K562 (cell line): ENCODE measurements around the gene HSD17B8. TPM values are rescaled to one million over a fixed set of nuclear protein-coding genes. Genes with fewer than 3 reads are reported as not detected.

Source experiments
- CEBPB ChIP-seq: fragments of 450-650 bp; IDR thresholded peaks from 2 replicates; pipeline ENCODE4 v1.6.1; 2016; ENCODE audit warnings: missing genetic modification characterization, missing compliant biosample characterization
- CTBP1 ChIP-seq: fragments of 450-650 bp; IDR thresholded peaks from 2 replicates; pipeline ENCODE4 v1.6.1; 2016; ENCODE audit warnings: borderline replicate concordance
- ETV5 ChIP-seq: sonication (generic); formaldehyde crosslinking; IDR thresholded peaks from 2 replicates; pipeline ENCODE4 v1.4.0; 2020; ENCODE audit warnings: low read depth, mild to moderate bottlenecking, missing genetic modification reagents
- MBD2 ChIP-seq: sonication (generic); IDR thresholded peaks from 2 replicates; pipeline ENCODE4 v1.6.1; 2016; ENCODE audit warnings: low read depth, borderline replicate concordance
- NCOA4 ChIP-seq: fragments of 450-650 bp; IDR thresholded peaks from 2 replicates; pipeline ENCODE4 v1.6.1; 2018; ENCODE audit warnings: mild to moderate bottlenecking; ENCODE audit not compliant: partially characterized antibody
- NCOA6 ChIP-seq: fragments of 450-650 bp; IDR thresholded peaks from 2 replicates; pipeline ENCODE4 v1.6.1; 2017; ENCODE audit warnings: mild to moderate bottlenecking
- NFE2 ChIP-seq: IDR thresholded peaks from 2 replicates; pipeline ENCODE4 v1.6.1; 2014; ENCODE audit warnings: antibody characterized with exemption, low read depth
- NUFIP1 ChIP-seq: fragments of 450-650 bp; IDR thresholded peaks from 2 replicates; pipeline ENCODE4 v1.6.1; 2018; ENCODE audit not compliant: partially characterized antibody
- PTBP1 ChIP-seq: fragments of 200-400 bp; formaldehyde crosslinking; IDR thresholded peaks from 2 replicates; pipeline ENCODE4 v1.6.1; 2017; ENCODE audit warnings: low read depth, low read length
- RB1 ChIP-seq: fragments of 450-650 bp; IDR thresholded peaks from 2 replicates; pipeline ENCODE4 v1.6.1; 2017; ENCODE audit warnings: low read depth, mild to moderate bottlenecking
- RBM34 ChIP-seq: fragments of 200-400 bp; formaldehyde crosslinking; IDR thresholded peaks from 2 replicates; pipeline ENCODE4 v1.6.1; 2018; ENCODE audit warnings: low read length, borderline replicate concordance; ENCODE audit not compliant: insufficient read depth
- RFX7 ChIP-seq: fragments of 250-450 bp; sonication (Bioruptor Pico); IDR thresholded peaks from 2 replicates; pipeline ENCODE4 v1.5.1; 2021; ENCODE audit warnings: mild to moderate bottlenecking
- STAG1 ChIP-seq: sonication (generic); formaldehyde crosslinking; IDR thresholded peaks from 2 replicates; pipeline ENCODE4 v1.5.0; 2020; ENCODE audit warnings: missing genetic modification reagents, borderline replicate concordance
- STAT5B ChIP-seq: fragments of 250-450 bp; sonication (Bioruptor Pico); IDR thresholded peaks from 2 replicates; pipeline ENCODE4 v1.8.0; 2021; ENCODE audit warnings: mild to moderate bottlenecking, inconsistent platforms
- TAF1 ChIP-seq: IDR thresholded peaks from 2 replicates; pipeline ENCODE4 v1.6.1; 2011; ENCODE audit warnings: mild to moderate bottlenecking, low read length, moderate library complexity; ENCODE audit not compliant: insufficient read depth, control insufficient read depth, severe bottlenecking; ENCODE audit errors: extremely low read depth
- TAL1 ChIP-seq: fragments of 450-650 bp; IDR thresholded peaks from 2 replicates; pipeline ENCODE4 v1.6.1; 2016; ENCODE audit warnings: mild to moderate bottlenecking
- TCF7 ChIP-seq: sonication (generic); IDR thresholded peaks from 2 replicates; pipeline ENCODE4 v1.6.1; 2016; ENCODE audit warnings: antibody characterized with exemption, borderline replicate concordance
- TOE1 ChIP-seq, 2 experiments: fragments of 450-650 bp in 1 of 2; sonication (generic) in 1 of 2; formaldehyde crosslinking in 1 of 2; IDR thresholded peaks; 2 replicates each; pipeline versions ENCODE4 v1.7.1 to v1.8.0; 2016 to 2022; ENCODE audit warnings: borderline replicate concordance in 2 of 2, mild to moderate bottlenecking in 2 of 2, antibody characterized with exemption in 1 of 2, inconsistent platforms in 1 of 2, low read depth in 1 of 2, missing genetic modification reagents in 1 of 2, moderate library complexity in 1 of 2
- ZNF696 ChIP-seq: fragments of 250-450 bp; sonication (Bioruptor Pico); conservative IDR thresholded peaks from 2 replicates; pipeline ENCODE4 v1.4.0; 2020; ENCODE audit warnings: mild to moderate bottlenecking, moderate library complexity
- polyA plus RNA-seq, 8 experiments: library from polyadenylated mRNA; depleted of rRNA in 4 of 8; stranded (reverse) in 5 of 8; unstranded in 3 of 8; fragments of >200 nt; fragmentation: Nextera tagmentation in 2 of 8; fragmentation: Illumina TruSeq in 1 of 8; extraction: Ambion mirVana in 2 of 8; extraction: Trizol in 1 of 8; gene quantifications; 2 replicates each; pipeline versions ENCODE4 v1.2.1 to v1.2.3, GENCODE V29; 2011 to 2014; ENCODE audit warnings: inconsistent platforms in 1 of 8, missing spikeins in 1 of 8
- total RNA-seq, 7 experiments: library from RNA; depleted of rRNA in 6 of 7; stranded (reverse); fragments of >200 nt in 6 of 7; fragmentation: Illumina TruSeq in 2 of 7; extraction: Trizol in 2 of 7; gene quantifications; 2 replicates each; pipeline versions ENCODE4 v1.2.1 to v1.2.3, GENCODE V29; 2011 to 2021; ENCODE audit warnings: low replicate concordance in 1 of 7
- TF ChIP-seq, protein P1 (sequence below): sonication (generic); formaldehyde crosslinking; IDR thresholded peaks from 2 replicates; pipeline ENCODE4 v1.8.0; 2022; ENCODE audit warnings: missing genetic modification reagents, mild to moderate bottlenecking, borderline replicate concordance
- TF ChIP-seq, protein P2 (sequence below): sonication (generic); formaldehyde crosslinking; IDR thresholded peaks from 2 replicates; pipeline ENCODE4 v1.8.0; 2023; ENCODE audit warnings: mild to moderate bottlenecking, missing genetic modification reagents
- TF ChIP-seq, protein P3 (sequence below): fragments of 250-450 bp; sonication (Bioruptor Pico); IDR thresholded peaks from 2 replicates; pipeline ENCODE4 v1.4.0; 2020; ENCODE audit warnings: mild to moderate bottlenecking
- TF ChIP-seq, protein P4 (sequence below): fragments of 450-650 bp; IDR thresholded peaks from 2 replicates; pipeline ENCODE4 v1.6.1; 2017; ENCODE audit warnings: mild to moderate bottlenecking, moderate library complexity

HSD17B8 gene
- total and polyA plus RNA-seq, 9 of the 15 experiments (the other 6 are each of a cell fraction or from before 2014, with no cell fraction given): 3.7 to 35.2 (median 14.2) TPM

DNA sequence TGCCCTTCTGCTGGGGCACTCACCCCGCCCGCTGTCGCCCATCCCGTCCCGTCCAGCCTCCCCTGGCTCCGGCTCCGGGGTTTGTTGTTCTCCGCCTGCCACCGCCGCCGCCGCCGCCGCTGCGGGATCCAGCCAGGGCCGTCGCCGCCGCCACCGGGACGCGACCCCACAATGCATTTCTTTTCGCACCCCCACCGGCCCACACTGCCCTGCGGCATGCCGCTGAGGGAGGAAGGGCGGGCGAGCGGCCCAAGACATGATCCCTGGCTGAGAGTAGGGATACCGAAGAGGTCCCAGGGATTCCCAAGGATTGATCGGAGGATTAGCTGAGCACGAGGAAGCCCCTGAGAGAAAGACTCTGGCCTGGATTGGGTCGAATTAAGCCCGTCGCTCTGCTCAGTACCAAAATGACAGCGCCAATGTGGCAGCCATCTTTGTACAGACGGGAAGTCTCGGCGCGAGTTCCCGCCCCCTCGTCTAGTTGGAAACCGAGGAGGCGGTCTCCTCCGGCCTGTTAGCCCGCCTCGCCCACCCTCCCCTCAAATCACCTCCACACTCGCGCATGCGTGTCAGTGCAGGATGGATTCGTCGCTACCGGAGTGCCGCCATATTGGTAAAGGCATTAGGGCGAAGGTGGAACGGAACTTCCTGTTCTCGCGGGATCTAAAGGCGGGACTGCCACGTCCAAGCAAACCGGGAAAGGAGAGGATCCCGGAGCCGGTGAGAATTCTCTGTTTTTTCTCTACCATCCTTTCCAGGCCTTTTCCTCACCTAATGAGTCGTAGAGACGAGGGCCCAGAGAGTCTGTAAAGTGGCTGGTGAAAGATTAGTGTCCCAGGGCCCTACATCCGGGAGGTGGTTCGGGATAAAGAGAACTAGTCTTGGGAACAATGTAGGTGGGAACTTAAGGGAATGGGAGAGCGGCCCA, 4.0 kb upstream of the HSD17B8 start, which contains the start of the genes RXRB and SLC39A7 (continued):
- TF ChIP-seq NFE2 (peak; percentile 16; the same call in 1 of the 2 replicates), MBD2 (peak; percentile 29; the same call in 1 of the 2 replicates), STAG1 (CRISPR knock-in tag) (no peak), TCF7 (no peak; the same call in 1 of the 2 replicates), ETV5 (CRISPR knock-in tag) (peak; percentile 77), RBM34 (no peak), NCOA4 (no peak), STAT5B (no peak), NUFIP1 (no peak), RB1 (peak; percentile 71), CTBP1 (peak; percentile 86), TAL1 (no peak), CEBPB (no peak), RFX7 (no peak; the same call in 1 of the 2 replicates), TOE1 (IDR thresholded peaks at IDR 0.05; ENCODE audit: borderline replicate concordance) (peak; percentile 91), TOE1 (CRISPR knock-in tag; IDR thresholded peaks at IDR 0.05; ENCODE audit: borderline replicate concordance, low read depth) (no peak; the same call in 1 of the 2 replicates), ZNF696 (0 out of 2 replicates have a peak, but pooled peaks have one; percentile 58), TAF1 (peak; percentile 93), PTBP1 (no peak), NCOA6 (no peak)
- TF ChIP-seq, protein P1, sequence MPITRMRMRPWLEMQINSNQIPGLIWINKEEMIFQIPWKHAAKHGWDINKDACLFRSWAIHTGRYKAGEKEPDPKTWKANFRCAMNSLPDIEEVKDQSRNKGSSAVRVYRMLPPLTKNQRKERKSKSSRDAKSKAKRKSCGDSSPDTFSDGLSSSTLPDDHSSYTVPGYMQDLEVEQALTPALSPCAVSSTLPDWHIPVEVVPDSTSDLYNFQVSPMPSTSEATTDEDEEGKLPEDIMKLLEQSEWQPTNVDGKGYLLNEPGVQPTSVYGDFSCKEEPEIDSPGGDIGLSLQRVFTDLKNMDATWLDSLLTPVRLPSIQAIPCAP: no peak
- TF ChIP-seq, protein P2, sequence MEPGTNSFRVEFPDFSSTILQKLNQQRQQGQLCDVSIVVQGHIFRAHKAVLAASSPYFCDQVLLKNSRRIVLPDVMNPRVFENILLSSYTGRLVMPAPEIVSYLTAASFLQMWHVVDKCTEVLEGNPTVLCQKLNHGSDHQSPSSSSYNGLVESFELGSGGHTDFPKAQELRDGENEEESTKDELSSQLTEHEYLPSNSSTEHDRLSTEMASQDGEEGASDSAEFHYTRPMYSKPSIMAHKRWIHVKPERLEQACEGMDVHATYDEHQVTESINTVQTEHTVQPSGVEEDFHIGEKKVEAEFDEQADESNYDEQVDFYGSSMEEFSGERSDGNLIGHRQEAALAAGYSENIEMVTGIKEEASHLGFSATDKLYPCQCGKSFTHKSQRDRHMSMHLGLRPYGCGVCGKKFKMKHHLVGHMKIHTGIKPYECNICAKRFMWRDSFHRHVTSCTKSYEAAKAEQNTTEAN (CRISPR knock-in tag): 0 out of 2 replicates have a peak, but pooled peaks have one; percentile 59
- TF ChIP-seq, protein P3, sequence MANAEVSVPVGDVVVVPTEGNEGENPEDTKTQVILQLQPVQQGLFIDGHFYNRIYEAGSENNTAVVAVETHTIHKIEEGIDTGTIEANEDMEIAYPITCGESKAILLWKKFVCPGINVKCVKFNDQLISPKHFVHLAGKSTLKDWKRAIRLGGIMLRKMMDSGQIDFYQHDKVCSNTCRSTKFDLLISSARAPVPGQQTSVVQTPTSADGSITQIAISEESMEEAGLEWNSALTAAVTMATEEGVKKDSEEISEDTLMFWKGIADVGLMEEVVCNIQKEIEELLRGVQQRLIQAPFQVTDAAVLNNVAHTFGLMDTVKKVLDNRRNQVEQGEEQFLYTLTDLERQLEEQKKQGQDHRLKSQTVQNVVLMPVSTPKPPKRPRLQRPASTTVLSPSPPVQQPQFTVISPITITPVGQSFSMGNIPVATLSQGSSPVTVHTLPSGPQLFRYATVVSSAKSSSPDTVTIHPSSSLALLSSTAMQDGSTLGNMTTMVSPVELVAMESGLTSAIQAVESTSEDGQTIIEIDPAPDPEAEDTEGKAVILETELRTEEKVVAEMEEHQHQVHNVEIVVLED (CRISPR knock-in tag): peak; percentile 22
- TF ChIP-seq, protein P4, sequence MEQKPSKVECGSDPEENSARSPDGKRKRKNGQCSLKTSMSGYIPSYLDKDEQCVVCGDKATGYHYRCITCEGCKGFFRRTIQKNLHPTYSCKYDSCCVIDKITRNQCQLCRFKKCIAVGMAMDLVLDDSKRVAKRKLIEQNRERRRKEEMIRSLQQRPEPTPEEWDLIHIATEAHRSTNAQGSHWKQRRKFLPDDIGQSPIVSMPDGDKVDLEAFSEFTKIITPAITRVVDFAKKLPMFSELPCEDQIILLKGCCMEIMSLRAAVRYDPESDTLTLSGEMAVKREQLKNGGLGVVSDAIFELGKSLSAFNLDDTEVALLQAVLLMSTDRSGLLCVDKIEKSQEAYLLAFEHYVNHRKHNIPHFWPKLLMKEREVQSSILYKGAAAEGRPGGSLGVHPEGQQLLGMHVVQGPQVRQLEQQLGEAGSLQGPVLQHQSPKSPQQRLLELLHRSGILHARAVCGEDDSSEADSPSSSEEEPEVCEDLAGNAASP: no peak
